Activated effector memory CD4-positive, alpha-beta T cell treated with Interleukin-2 at 50 U/mL for 16 hours (primary cell): ENCODE measurements around the gene DOK6.

Experiments
- DNase-seq: peaks from one replicate; pipeline ENCODE4 v3.0.0-alpha.2; 2020

The DOK6 gene

GRCh38 chr18:69444221-69444620, 43.5 kb downstream of the DOK6 start:
- no peak for DNase-seq

- DNase-seq = no peak
Observed at GRCh38 chr18:69447886-69448285, 47.2 kb downstream of the DOK6 start.

DNA sequence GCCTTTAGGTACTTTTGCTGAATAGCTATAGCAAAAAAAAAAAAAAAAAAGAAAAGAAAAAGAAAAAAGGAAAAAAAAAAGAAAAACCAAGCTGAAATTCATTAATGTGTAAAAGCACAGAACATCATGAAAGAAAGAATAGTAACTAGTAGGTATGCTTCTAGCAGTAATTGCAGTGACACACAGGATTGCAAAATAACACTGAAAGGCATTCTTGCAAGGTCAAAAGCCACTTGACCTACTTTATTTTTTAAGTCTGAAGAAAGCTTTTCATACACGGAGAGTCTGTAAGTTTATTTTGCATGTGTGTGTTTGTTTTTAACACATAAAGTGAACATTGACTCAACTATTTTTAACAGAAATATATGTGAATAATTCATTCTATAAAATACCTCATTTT, 54.4 kb downstream of the DOK6 start:
- DNase-seq = no peak

DNA sequence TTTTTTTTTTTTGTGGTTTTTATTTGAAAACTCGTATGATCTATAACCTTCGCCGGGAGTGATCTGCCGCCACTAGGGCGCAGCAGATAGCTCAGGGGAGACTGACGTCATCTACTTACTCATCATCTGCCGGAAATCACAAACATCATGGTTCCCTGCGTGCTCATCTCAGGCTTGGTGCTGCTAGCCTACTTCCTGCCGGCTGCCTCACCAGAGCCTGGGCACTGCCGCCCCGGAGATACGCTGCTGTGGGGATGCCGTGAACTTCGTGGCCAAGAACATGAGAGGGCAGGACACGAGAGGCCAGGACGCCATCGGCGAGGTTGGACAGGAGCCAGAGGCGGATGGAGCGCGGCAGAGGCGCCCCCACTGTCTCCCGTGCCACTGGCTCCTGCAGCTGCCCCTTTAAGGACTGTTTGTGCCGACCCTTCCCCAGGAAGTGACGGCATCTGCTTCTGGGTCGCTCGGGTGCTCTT, 68.8 kb downstream of the DOK6 start:
- peak; percentile 12 for DNase-seq

DNA sequence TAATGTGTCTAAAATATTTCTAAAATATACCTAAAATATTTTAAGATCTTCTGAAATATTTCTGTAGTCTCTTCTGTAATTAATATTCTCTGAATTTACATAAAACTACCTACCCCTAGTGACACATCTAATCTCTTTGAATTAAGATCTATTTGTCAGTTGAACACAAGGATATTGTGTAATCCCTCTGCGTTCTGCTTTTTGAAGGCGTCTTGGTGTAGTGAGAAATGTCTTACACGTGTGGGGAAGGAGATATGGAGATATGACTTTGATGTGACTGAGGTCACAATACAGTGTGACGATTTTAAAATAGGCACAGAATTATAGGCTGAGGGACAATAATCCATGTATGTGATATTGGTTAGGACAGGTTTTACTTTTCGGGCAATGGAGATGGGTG, 79.8 kb downstream of the DOK6 start:
- no peak for DNase-seq

GRCh38 chr18:69483574-69483973, 82.9 kb downstream of the DOK6 start:
- no peak for DNase-seq

GRCh38 chr18:69484699-69485396, 84.2 kb downstream of the DOK6 start:
- DNase-seq = no peak

DNA sequence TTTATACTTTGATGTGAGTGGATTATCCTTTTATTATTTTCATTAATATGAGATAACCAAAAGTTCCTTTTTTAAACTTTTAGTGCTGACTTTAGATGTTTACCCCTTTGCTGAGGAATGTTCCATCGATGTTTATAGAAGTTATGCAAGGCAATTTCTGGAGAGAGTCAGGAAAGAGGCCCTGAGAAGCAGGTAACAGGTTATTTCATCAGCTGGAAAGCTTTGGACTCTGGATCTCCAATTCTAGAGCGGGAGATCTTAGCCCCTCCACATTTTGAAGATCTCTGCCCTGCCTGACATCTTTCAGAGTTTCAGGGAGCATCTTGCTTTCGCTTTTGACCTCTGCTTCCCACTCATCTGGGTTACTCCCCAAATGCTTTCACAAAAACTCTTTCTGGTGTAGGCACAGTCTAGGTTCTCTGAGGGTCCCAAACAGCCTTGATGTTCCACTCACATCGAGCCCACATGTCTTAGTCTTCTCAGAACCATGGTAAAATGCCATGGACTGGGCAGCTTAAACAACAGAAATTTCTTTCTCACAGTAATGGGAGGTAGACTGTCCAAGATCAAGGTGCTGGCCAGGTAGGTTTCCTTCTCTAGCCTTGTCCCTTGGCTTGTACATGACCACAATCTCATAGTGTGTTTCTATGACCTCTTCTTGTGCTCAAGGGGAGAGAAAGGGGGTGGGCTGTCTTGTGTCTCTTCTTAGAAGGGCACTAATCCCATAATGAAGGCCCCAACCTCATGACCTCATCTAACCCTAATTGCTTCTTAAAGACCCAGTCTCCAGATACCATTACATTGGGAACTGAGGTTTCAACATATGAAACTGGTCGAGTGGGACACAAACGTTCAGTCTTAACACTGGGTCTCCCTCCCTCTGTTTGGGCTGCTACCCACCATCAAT, 87.1 kb downstream of the DOK6 start:
- no peak for DNase-seq

- DNase-seq = no peak
Observed at GRCh38 chr18:69490072-69490471, 89.4 kb downstream of the DOK6 start.

- DNase-seq = no peak
Observed at GRCh38 chr18:69490813-69491212, 90.1 kb downstream of the DOK6 start.

DNA sequence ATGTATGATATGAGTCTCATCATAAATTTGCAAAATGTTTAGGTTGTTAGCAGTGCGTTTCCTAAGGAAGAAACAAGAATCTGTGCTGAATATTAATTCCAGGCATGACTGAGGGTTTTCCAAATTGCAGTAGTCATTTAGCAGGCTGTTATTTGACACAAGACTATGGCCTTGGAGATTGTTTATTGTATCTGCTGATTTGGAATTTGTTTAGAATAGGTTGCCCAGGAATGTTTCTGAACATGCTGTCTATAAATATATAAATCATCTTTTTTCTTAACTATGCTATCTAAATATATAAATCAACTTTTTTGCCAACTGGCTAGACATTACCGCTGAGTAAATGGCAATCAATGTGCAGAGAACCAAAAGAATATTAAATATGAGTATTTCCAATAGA, 90.9 kb downstream of the DOK6 start:
- no peak for DNase-seq

GRCh38 chr18:69492861-69493260, 92.2 kb downstream of the DOK6 start:
- no peak for DNase-seq

DNA sequence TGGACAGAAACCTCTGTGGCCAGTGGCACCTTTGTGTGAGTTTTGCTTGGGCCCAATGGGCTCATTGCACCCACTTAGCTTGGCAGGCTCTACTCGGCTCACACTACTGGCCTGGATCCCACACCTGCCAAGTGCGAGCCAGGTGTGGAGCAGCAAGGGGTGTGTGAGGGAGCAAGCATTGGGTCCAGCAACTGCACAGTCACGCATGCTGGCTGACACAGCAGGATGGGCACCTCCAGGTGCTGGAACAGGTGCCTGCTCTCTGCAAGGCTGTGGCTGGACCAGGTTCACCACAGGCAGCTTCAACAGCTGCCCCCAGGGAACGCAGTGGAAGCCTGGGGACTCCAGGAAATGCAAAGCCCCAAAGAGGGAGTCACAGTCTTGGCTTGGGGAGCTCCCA, 94.2 kb downstream of the DOK6 start:
- no peak for DNase-seq

DNA sequence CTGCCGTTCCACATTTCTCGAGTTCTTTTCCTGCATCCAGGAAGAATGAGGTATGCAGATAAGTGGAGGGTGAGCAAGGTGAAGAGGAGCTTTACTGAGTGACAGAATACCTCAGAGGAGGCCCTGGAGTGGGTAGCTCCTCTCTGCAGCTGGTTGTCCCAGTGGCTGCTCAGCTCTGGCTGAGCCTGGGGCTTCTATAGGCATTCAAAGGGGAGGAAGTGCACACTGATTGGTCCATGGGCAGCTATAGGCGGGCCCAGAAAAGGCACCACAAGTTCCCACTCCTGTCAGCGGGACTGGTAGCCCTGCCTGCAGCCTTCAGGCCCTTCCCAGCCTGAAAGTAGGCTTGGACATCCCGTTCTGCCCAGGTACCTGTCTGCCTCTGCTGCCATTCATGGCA, 94.7 kb downstream of the DOK6 start:
- no peak for DNase-seq

- no peak for DNase-seq
Observed at GRCh38 chr18:69495841-69496533, 95.3 kb downstream of the DOK6 start.

DNA sequence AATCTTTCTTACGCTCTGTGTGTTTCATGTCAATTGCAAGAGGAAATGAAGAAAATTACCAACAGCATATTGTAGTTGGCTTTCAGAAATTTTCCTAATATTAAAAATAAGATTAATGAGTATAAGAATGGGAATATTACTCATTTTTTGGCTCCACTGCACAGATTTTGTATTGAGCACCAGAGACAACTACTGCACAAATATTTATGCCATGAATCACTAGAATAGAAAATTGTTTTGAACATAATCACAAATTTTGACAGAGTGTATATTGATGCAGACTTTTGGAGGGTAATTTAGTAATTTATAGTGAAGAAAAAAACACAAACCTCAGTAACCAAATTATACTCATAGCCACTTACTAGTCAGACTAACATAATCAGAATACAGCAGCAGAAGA, 118.3 kb downstream of the DOK6 start:
- DNase-seq = no peak

- DNase-seq = no peak
Observed at GRCh38 chr18:69523582-69523981, 122.9 kb downstream of the DOK6 start.

DNA sequence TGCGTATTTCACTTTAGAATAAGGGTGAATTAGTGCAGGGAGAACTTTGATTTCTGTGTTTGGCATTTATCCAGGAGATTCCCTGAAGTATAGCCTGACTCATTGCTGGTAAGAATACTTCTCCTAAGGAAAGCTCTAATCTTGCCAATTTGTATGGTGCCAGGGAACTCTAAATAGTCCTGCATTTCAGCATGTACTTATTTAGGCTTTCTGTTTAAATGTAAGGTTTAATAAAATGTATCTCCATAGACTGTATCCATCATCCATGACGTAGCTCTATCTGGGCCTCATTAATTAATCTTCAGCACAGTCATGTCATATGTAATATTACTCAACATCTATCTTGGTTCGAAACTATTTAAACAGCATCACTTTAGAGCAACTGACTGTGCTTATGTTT, 127.7 kb downstream of the DOK6 start:
- DNase-seq = no peak

- no peak for DNase-seq
Observed at GRCh38 chr18:69529151-69529550, 128.5 kb downstream of the DOK6 start.

- no peak for DNase-seq
Observed at GRCh38 chr18:69531973-69532372, 131.3 kb downstream of the DOK6 start.

GRCh38 chr18:69537183-69537582, 136.5 kb downstream of the DOK6 start:
- no peak for DNase-seq

DNA sequence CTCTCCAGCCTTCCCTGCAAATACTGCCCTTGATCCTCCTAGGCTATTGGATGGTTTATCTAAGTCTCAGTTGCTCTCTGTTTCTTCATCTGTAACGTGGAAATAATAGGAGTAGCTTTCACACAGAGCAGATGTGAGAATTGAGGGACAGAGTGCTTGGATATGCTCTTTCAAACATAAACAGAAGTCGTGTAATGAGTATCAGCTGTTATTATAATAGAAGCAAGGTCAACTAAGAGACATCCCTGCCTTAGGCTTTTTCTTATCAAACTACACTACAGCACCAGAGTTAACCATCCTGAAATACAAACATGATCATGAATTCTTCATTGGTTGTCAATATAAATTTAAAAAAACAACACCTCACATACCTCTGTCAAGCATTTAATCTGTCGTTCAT, 138.2 kb downstream of the DOK6 start:
- DNase-seq = no peak

- DNase-seq = no peak
Observed at GRCh38 chr18:69539404-69539803, 138.7 kb downstream of the DOK6 start.

DNA sequence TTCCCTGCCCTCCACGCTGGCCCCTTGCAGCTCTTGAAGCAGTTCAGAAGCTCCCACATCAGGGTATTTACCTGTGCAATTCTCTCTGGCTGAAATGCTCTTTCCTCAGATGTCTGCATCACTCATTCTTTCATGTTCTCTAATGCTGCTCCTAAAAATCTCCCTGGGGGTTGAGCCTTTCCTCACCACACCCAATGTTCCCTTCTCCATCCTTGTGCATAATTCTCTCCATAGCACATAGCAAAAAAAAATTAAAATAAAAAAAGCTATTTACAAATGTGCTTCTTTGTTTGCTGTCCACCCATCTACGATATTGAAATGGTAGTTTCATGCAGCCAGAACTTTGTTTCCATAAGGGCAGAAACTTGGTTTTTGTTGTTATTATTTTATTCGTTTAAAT, 155.5 kb downstream of the DOK6 start:
- no peak for DNase-seq
